WERI-Rb-1 (cell line): ENCODE data around the gene POFUT1.
"Not testable (repeated sequence)": the region's sequence is repeated elsewhere in the genome, so short reads cannot be mapped to it uniquely, and the experiment has no call there.

Source experiments
- DNase-seq: peaks from one replicate; pipeline ENCODE4 v3.0.0-alpha.2; 2020
- H3K27ac ChIP-seq: fragments of 250-450 bp; sonication (Bioruptor Pico); 2 replicates; pipeline ENCODE4 v1.5.1; 2020; ENCODE audit warnings: mild to moderate bottlenecking, moderate library complexity
- H3K27me3 ChIP-seq: fragments of 250-450 bp; sonication (Bioruptor Pico); 2 replicates; pipeline ENCODE4 v1.5.1; 2021; ENCODE audit warnings: mild to moderate bottlenecking, low read depth, moderate library complexity; ENCODE audit not compliant: insufficient read depth, severe bottlenecking
- H3K36me3 ChIP-seq: fragments of 250-450 bp; sonication (Bioruptor Pico); 2 replicates; pipeline ENCODE4 v1.5.1; 2020; ENCODE audit warnings: mild to moderate bottlenecking, moderate library complexity
- H3K4me3 ChIP-seq: 2 replicates; pipeline ENCODE4 v1.5.1; 2011; ENCODE audit warnings: low read depth, mild to moderate bottlenecking, control low read depth, low read length
- H3K9me3 ChIP-seq: fragments of 250-450 bp; sonication (Bioruptor Pico); 2 replicates; pipeline ENCODE4 v1.5.1; 2021; ENCODE audit warnings: mild to moderate bottlenecking, moderate library complexity; ENCODE audit not compliant: severe bottlenecking
- TF ChIP-seq, protein P1 (sequence below): IDR thresholded peaks from 2 replicates; pipeline ENCODE4 v1.5.1; 2011; ENCODE audit warnings: low read depth, mild to moderate bottlenecking, control low read depth, inconsistent platforms, low read length

The POFUT1 gene

DNA sequence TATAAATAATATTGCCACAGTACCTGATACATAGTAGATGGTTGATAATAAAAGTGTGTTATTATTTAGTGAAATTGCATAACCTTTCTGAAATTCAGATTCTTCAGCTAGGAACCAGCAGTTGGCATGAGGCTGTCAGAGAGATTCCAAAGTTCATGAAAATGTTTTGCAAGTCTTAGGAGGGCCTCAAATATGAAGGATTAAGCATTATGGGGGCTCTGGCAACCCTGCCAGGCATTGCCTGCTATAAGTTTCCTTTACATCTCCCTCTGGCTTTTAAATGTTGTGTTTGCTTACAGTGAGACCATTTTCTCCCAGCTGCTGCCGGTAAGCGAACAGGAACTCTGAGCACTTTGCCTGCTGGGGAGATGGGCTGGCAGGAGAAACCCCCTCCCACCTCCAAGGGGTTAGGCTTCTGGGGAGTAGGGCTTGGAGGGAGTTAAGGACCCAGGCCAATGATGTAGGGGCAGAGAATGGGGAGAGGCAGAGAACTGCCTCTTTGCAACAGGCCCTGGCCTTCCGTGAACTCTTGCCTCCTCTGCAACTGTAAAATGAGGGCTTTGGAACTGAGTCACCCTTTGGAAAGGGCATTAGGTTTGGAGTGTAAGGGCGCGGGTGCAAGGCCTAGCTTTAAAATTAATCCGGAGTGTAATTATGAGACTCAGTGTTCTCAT is 36.6 kb downstream of the POFUT1 start:
- no peaks in the 10 kb centered on the region for H3K9me3 ChIP-seq
- DNase-seq, result no peak
- TF ChIP-seq, protein P1, sequence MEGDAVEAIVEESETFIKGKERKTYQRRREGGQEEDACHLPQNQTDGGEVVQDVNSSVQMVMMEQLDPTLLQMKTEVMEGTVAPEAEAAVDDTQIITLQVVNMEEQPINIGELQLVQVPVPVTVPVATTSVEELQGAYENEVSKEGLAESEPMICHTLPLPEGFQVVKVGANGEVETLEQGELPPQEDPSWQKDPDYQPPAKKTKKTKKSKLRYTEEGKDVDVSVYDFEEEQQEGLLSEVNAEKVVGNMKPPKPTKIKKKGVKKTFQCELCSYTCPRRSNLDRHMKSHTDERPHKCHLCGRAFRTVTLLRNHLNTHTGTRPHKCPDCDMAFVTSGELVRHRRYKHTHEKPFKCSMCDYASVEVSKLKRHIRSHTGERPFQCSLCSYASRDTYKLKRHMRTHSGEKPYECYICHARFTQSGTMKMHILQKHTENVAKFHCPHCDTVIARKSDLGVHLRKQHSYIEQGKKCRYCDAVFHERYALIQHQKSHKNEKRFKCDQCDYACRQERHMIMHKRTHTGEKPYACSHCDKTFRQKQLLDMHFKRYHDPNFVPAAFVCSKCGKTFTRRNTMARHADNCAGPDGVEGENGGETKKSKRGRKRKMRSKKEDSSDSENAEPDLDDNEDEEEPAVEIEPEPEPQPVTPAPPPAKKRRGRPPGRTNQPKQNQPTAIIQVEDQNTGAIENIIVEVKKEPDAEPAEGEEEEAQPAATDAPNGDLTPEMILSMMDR, result no peak

DNA sequence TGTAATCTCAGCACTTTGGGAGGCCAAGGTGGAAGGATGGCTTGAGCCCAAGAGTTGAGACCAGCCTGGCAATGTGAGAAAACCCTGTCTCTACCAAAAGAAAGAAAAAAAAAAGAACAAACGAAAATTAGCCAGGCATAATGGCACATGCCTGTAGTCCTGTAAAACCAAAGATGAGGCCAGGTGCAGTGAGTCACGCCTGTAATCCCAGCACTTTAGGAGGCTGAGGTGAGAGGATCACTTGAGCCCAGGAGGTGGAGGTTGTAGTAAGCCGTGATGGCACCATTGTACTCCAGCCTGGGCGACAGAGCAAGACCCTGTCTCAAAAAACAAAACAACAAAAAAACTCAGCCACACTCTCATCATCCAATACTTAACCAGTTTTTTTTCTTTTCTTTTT is 37.3 kb downstream of the POFUT1 start:
- Histone ChIP-seq H3K27ac (no peak overlapping the region), H3K4me3 (no peak overlapping the region), H3K27me3 (no peaks in the 10 kb centered on the region), H3K9me3 (no peaks in the 10 kb centered on the region), H3K36me3 (no peaks in the 10 kb centered on the region)
- TF ChIP-seq, protein P1, result no peak
- no peak for DNase-seq

More for the DNA sequence above, 36.6 kb downstream of the POFUT1 start:
- Histone ChIP-seq H3K27me3 (no peaks in the 10 kb centered on the region), H3K36me3 (no peaks in the 10 kb centered on the region), H3K27ac (no peak overlapping the region), H3K4me3 (no peak overlapping the region)

DNA sequence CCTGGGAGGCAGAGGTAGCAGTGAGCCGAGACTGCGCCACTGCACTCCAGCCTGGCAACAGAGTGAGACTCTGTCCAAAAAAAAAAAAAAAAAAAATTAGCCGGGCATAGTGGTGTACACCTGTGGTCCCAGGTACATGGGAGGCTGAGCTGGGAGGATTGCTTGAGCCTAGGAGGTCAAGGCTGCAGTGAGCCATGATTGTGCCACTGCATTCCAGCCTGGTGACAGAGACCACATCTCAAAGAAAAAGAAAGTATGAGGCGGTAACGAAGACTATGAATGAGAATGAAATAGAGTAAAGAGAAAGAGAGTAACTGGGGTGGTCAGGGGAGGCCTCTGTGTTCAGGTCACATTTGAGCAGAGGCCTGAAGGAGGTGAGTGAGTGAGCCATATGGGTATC is 38.5 kb downstream of the POFUT1 start:
- H3K27ac ChIP-seq, H3K36me3 ChIP-seq, DNase-seq, H3K4me3 ChIP-seq, H3K9me3 ChIP-seq, H3K27me3 ChIP-seq: not testable (repeated sequence)

DNA sequence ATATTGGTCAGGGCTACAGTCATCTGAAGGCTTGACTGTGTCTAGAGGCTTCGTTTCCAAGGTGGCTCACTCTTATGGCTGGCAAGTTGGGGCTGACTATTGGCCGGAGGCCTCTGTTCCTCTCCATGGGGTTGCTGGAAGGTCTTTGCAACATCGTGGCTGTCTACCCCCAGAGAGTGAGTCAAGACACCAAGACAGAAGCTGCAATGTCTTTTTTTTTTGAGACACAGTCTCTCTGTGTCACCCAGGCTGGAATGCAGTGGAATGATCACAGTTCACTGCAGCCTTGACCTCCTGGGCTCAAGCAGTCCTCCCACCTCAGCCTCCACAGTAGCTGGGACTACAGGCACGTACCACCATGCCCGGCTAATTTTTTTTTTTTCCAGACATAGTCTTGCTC is 40.4 kb downstream of the POFUT1 start:
- Histone ChIP-seq H3K36me3 (no peaks in the 10 kb centered on the region), H3K27me3 (no peaks in the 10 kb centered on the region), H3K4me3 (no peak overlapping the region), H3K27ac (no peak overlapping the region), H3K9me3 (no peaks in the 10 kb centered on the region)
- TF ChIP-seq, protein P1, result no peak
- no peak for DNase-seq

DNA sequence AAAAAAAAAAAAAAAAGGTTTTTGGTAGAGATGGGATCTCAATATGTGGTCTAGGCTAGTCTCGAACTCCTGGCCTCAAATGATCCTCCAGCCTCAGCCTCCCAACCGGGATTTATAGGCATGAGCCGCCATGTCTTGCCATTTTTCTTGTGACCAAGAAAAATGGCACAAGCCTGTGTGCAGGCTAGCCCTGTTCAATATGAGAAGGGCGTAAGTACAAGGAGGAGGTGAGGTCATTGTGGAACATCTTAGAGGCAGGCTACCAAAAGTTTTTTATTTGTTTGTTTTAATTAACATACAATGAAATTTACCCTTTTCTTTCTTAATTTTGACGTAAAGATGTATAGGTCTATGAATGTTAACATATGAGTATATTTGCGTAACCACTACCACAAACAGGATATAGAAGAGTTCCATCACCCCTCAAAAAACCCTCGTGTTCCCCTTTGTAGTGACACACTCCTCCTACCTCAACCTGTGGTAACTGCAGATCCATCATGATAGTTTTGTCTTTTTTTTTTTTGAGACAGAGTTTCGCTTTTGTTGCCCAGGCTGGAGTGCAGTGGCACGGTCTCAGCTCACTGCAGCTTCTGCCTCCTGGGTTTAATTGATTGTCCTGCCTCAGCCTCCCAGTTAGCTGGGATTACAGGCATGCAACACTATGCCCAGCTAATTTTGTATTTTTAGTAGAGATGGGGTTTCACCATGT is 41.5 kb downstream of the POFUT1 start:
- H3K4me3 ChIP-seq, result no peak overlapping the region
- no peak for DNase-seq
- no peaks in the 10 kb centered on the region for H3K36me3 ChIP-seq
- TF ChIP-seq, protein P1, result no peak
- H3K27ac ChIP-seq, result no peak overlapping the region
- H3K9me3 ChIP-seq, result no peaks in the 10 kb centered on the region
- no peaks in the 10 kb centered on the region for H3K27me3 ChIP-seq

DNA sequence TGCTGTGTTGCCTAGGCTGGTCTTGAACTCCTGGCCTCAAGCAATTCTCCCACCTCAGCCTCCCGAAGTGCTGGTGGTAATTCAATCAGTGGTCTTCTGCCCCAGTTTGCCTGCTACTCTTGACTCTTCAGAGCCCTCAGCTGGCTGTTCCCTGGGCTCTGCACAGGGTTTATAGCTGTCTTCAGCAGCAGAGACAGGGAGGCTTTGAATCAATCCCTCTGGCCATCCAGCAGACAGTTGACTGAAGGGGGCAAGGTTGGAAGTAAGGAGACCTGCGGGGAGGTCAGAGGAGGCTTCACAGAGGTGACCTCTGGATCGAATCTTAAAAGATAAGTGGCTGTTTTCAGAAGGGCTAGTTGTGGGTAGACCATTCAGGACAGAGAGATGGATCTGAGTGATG is 43.8 kb downstream of the POFUT1 start:
- H3K27me3 ChIP-seq, result no peaks in the 10 kb centered on the region
- no peak for DNase-seq
- H3K4me3 ChIP-seq, result no peak overlapping the region
- no peaks in the 10 kb centered on the region for H3K36me3 ChIP-seq
- H3K27ac ChIP-seq, result no peak overlapping the region
- H3K9me3 ChIP-seq, result no peaks in the 10 kb centered on the region
- TF ChIP-seq, protein P1, result no peak
